Gastroesophageal sphincter (tissue), 4 donors: ENCODE data around the gene FRK. TPM values are rescaled to one million over a fixed set of nuclear protein-coding genes. Genes with fewer than 3 reads are reported as not detected.
"Not testable (repeated sequence)": the region's sequence is repeated elsewhere in the genome, so short reads cannot be mapped to it uniquely, and the experiment has no call there.

ENCODE experiments used
- ATAC-seq: fragments of 150-250 bp; one replicate; pipeline ENCODE4 v1.9.1; 2016; ENCODE audit warnings: mild to moderate bottlenecking, moderate library complexity
- H3K27ac ChIP-seq, 4 donors: fragments of 200-600 bp; sonication (generic) in 3 of 4; 1 replicate in 3 of 4; 2 replicates in 1 of 4; pipeline ENCODE4 v1.5.1; 2016 to 2019
- H3K27me3 ChIP-seq: fragments of 200-600 bp; sonication (generic); one replicate; pipeline ENCODE4 v1.5.1; 2019
- H3K36me3 ChIP-seq, 2 donors: fragments of 200-600 bp; sonication (generic); one replicate each; pipeline ENCODE4 v1.5.1; 2019; ENCODE audit warnings: control low read depth in 1 of 2
- H3K4me1 ChIP-seq, 3 donors: fragments of 200-600 bp; sonication (generic); 1 replicate in 2 of 3; 2 replicates in 1 of 3; pipeline ENCODE4 v1.5.1; 2016 to 2019; ENCODE audit warnings: control low read depth in 2 of 3
- H3K4me3 ChIP-seq, 2 donors: fragments of 200-600 bp; sonication (generic); one replicate each; pipeline ENCODE4 v1.5.1; 2019; ENCODE audit warnings: mild to moderate bottlenecking in 1 of 2, moderate library complexity in 1 of 2
- H3K9me3 ChIP-seq, 3 donors: fragments of 200-600 bp; sonication (generic); one replicate each; pipeline ENCODE4 v1.5.1; 2017 to 2019; ENCODE audit warnings: control low read depth in 2 of 3
- CTCF ChIP-seq, 4 experiments: fragments of 200-600 bp in 2 of 4; fragments of 450-650 bp in 2 of 4; sonication (generic) in 1 of 4; IDR thresholded peaks; one replicate each; pipeline ENCODE4 v1.5.1; 2017 to 2019; ENCODE audit warnings: antibody characterized with exemption in 4 of 4, mild to moderate bottlenecking in 2 of 4, moderate library complexity in 2 of 4
- EP300 ChIP-seq: sonication (generic); formaldehyde crosslinking; IDR thresholded peaks from one replicate; pipeline ENCODE4 v1.6.1; 2017; ENCODE audit warnings: antibody characterized with exemption, mild to moderate bottlenecking
- POLR2A ChIP-seq, 2 donors: fragments of 450-650 bp; IDR thresholded peaks; one replicate each; pipeline ENCODE4 v1.6.1; 2017; ENCODE audit warnings: antibody characterized with exemption in 2 of 2, mild to moderate bottlenecking in 2 of 2, moderate library complexity in 1 of 2
- POLR2AphosphoS5 ChIP-seq: sonication (generic); formaldehyde crosslinking; IDR thresholded peaks from one replicate; pipeline ENCODE4 v1.6.1; 2017; ENCODE audit warnings: antibody characterized with exemption
- WGBS, 2 donors: methylation state at CpG; one replicate each; pipeline ENCODE4 v1.1.5; 2018; ENCODE audit warnings: low coverage in 1 of 2; 5-methylcytosine and 5-hydroxymethylcytosine counted together
- total RNA-seq, 4 donors: library from RNA; depleted of rRNA; stranded (reverse); fragments of >200 nt; gene quantifications; one replicate each; pipeline ENCODE4 v1.1.0, GENCODE V29; 2016

The FRK gene
- total RNA-seq, 4 donors from 2014 or later, result 0.42 to 1.9 (median 1.3) TPM

DNA sequence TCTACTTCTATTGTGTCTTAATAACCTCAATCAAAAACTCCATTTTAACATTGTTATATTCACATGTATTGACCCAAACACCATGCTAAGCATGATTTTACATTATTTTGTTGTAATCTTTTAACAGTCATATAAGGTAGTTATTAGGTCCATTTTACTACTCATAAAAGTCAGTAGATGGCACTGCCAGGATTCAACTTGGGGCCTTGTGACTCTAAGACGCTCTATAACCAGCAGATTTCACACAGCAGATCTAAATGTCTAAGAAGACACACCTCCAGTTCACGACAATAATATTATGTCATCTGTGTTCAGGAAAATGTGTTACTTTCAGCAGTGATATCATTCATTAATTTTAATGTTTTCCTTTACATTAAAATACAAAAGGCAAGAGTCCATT, 88.0 kb downstream of the FRK start:
- no peak overlapping the region for H3K4me3 ChIP-seq
- H3K27me3 ChIP-seq, result no peaks in the 10 kb centered on the region
- H3K9me3 ChIP-seq, result no peaks in the 10 kb centered on the region
- H3K27ac ChIP-seq, result no peak overlapping the region
- 78 to 82% methylated on average over 1 to 2 of the region's 2 CpGs for WGBS, 2 donors
- TF ChIP-seq CTCF (IDR thresholded peaks at IDR 0.05) (no peak), EP300 (no peak), POLR2A (IDR thresholded peaks at IDR 0.05) (no peak), POLR2AphosphoS5 (no peak)
- no peak for ATAC-seq
- no peaks in the 10 kb centered on the region for H3K36me3 ChIP-seq
- H3K4me1 ChIP-seq, result no peaks in the 10 kb centered on the region

- ATAC-seq, result no peak
- H3K4me3 ChIP-seq, result no peak overlapping the region
- H3K27ac ChIP-seq, result no peak overlapping the region
- no peaks in the 10 kb centered on the region for H3K4me1 ChIP-seq
- no peak for TF ChIP-seq CTCF (IDR thresholded peaks at IDR 0.05)
- no peak for TF ChIP-seq POLR2A (IDR thresholded peaks at IDR 0.05)
- no peak for TF ChIP-seq POLR2AphosphoS5
- TF ChIP-seq EP300, result no peak
- H3K9me3 ChIP-seq, result no peaks in the 10 kb centered on the region
- no peaks in the 10 kb centered on the region for H3K36me3 ChIP-seq
- H3K27me3 ChIP-seq, result no peaks in the 10 kb centered on the region
- 71% methylated on average over 1 to 2 of the region's 2 CpGs for WGBS, 2 donors
These were observed 88.9 kb downstream of the FRK start for GRCh38 chr6:115971785-115972184.

GRCh38 chr6:115969930-115970273, 90.8 kb downstream of the FRK start:
- Histone ChIP-seq H3K9me3 (no peaks in the 10 kb centered on the region), H3K36me3 (no peaks in the 10 kb centered on the region), H3K27ac (no peak overlapping the region), H3K4me1 (no peaks in the 10 kb centered on the region), H3K4me3 (no peak overlapping the region), H3K27me3 (no peaks in the 10 kb centered on the region)
- no peak for TF ChIP-seq POLR2A (IDR thresholded peaks at IDR 0.05)
- TF ChIP-seq POLR2AphosphoS5, result no peak
- no peak for TF ChIP-seq EP300
- no peak for TF ChIP-seq CTCF (IDR thresholded peaks at IDR 0.05)
- no peak for ATAC-seq

GRCh38 chr6:115969207-115969929, 91.3 kb downstream of the FRK start:
- Histone ChIP-seq H3K4me1 (no peaks in the 10 kb centered on the region), H3K27ac (no peak overlapping the region), H3K27me3 (no peaks in the 10 kb centered on the region), H3K36me3 (no peaks in the 10 kb centered on the region), H3K9me3 (no peaks in the 10 kb centered on the region), H3K4me3 (no peak overlapping the region)
- 75 to 90% methylated on average over 2 to 7 of the region's 7 CpGs for WGBS, 2 donors
- TF ChIP-seq POLR2AphosphoS5 (no peak), POLR2A (IDR thresholded peaks at IDR 0.05) (no peak), EP300 (no peak), CTCF (IDR thresholded peaks at IDR 0.05) (no peak)
- ATAC-seq, result no peak

DNA sequence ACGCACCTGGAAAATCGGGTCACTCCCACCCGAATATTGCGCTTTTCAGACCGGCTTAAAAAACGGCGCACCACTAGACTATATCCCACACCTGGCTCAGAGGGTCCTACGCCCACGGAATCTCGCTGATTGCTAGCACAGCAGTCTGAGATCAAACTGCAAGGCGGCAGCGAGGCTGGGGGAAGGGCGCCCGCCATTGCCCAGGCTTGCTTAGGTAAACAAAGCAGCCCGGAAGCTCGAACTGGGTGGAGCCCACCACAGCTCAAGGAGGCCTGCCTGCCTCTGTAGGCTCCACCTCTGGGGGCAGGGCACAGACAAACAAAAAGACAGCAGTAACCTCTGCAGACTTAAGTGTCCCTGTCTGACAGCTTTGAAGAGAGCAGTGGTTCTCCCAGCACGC, 100.4 kb downstream of the FRK start:
- not testable (repeated sequence) for ATAC-seq

More for the DNA sequence above, 100.4 kb downstream of the FRK start:
- H3K9me3 ChIP-seq, H3K4me3 ChIP-seq, H3K36me3 ChIP-seq, H3K4me1 ChIP-seq, H3K27me3 ChIP-seq, H3K27ac ChIP-seq: not testable (repeated sequence)
- WGBS, 2 donors, result no CpG with 5 or more reads among the region's 17 CpGs
